Measurements from ENCODE around the gene TCEAL1. TPM values are rescaled to one million over a fixed set of nuclear protein-coding genes. Genes with fewer than 3 reads are reported as not detected.
"Not testable (repeated sequence)": the region's sequence is repeated elsewhere in the genome, so short reads cannot be mapped to it uniquely, and the experiment has no call there.

The TCEAL1 gene
- total and polyA plus RNA-seq, 8 donors, result 2.9 to 183 (median 43.5) TPM

DNA sequence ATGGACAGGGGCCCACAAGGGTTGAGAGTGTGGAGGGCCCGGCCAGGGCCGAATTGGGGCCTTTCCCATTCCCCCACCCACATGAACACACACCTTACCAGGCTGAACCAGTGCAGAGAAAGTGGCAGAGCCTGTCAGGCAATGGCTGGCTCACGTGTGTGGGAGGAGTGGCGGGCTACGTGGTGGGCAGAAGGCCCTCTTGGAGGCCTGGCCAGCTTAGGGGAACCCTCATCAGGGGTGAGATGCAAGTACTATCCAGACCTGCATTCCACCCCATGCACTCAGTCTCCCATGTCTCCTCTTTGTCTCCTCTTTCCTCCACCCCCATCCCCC lies 42.5 kb upstream of the TCEAL1 start:
- peak; percentile 29 to 57 for DNase-seq
- Histone ChIP-seq H3K9me3 (peaks cover 0 to 15% (median 6%) of the 10 kb centered on the region in 4 donors), H3K4me1 (peaks cover 0 to 16% (median 6%) of the 10 kb centered on the region in 4 donors), H3K27me3 (no peaks in the 10 kb centered on the region), H3K27ac (peak overlapping the region; percentile 81 to 87 (median 84)), H3K36me3 (no peaks in the 10 kb centered on the region), H3K4me3 (peak overlapping the region; percentile 55 to 75 (median 68))
- TF ChIP-seq EP300 (IDR thresholded peaks at IDR 0.05) (no peak), POLR2A (IDR thresholded peaks at IDR 0.05) (no peak), POLR2AphosphoS5 (IDR thresholded peaks at IDR 0.05) (no peak)
- TF ChIP-seq, protein P1, sequence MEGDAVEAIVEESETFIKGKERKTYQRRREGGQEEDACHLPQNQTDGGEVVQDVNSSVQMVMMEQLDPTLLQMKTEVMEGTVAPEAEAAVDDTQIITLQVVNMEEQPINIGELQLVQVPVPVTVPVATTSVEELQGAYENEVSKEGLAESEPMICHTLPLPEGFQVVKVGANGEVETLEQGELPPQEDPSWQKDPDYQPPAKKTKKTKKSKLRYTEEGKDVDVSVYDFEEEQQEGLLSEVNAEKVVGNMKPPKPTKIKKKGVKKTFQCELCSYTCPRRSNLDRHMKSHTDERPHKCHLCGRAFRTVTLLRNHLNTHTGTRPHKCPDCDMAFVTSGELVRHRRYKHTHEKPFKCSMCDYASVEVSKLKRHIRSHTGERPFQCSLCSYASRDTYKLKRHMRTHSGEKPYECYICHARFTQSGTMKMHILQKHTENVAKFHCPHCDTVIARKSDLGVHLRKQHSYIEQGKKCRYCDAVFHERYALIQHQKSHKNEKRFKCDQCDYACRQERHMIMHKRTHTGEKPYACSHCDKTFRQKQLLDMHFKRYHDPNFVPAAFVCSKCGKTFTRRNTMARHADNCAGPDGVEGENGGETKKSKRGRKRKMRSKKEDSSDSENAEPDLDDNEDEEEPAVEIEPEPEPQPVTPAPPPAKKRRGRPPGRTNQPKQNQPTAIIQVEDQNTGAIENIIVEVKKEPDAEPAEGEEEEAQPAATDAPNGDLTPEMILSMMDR (IDR thresholded peaks at IDR 0.05), result no peak
- intact Hi-C loops (cut with DNase I; ENCODE audit: low total_unique reads), result no loop called here
- WGBS, 5 donors, result 8 to 24% (median 15%) methylated on average over 3 to 5 of the region's 5 CpGs; no CpG with 5 or more reads in 1 of the 5 donors

DNA sequence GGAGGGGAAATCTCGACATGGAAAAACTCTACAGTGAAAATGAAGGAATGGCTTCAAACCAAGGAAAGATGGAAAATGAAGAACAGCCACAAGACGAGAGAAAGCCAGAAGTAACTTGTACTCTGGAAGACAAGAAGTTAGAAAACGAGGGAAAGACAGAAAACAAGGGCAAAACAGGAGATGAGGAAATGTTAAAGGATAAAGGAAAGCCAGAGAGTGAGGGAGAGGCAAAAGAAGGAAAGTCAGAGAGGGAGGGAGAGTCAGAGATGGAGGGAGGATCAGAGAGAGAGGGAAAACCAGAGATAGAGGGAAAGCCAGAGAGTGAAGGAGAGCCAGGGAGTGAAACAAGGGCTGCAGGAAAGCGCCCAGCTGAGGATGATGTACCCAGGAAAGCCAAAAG lies 42.1 kb upstream of the TCEAL1 start:
- Histone ChIP-seq H3K27ac (peak overlapping the region in 4 of 5 donors; percentile 83 to 87 (median 85)), H3K4me1 (peaks cover 0 to 16% (median 6%) of the 10 kb centered on the region in 4 donors), H3K36me3 (no peaks in the 10 kb centered on the region), H3K4me3 (peak overlapping the region; percentile 55 to 75 (median 68)), H3K27me3 (no peaks in the 10 kb centered on the region), H3K9me3 (peaks cover 0 to 15% (median 6%) of the 10 kb centered on the region in 4 donors)
- no peak for TF ChIP-seq POLR2A (IDR thresholded peaks at IDR 0.05)
- no peak for TF ChIP-seq EP300 (IDR thresholded peaks at IDR 0.05)
- no peak for TF ChIP-seq POLR2AphosphoS5 (IDR thresholded peaks at IDR 0.05)
- TF ChIP-seq, protein P1 (IDR thresholded peaks at IDR 0.05), result no peak
- DNase-seq, result no peak
- intact Hi-C loops (cut with DNase I; ENCODE audit: low total_unique reads), result no loop called here
- WGBS, 5 donors, result 42 to 61% (median 47%) methylated on average over 4 of the region's 4 CpGs

DNA sequence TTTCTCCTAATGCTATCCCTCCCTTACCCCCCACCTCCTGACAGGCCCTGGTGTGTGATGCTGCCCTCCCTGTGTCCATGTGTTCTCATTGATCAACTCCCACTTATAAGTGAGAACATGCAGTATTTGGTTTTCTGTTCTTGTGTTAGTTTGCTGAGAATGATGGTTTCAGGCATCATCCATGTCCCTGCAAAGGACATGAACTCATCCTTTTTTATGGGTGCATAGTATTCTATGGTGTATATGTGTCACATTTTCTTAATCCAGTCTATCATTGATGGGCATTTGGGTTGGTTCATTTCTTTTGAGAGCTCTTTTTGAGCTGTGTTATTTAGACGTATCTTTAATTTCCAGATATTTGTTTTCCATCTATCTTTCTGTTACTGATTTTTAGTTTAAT lies 36.5 kb upstream of the TCEAL1 start:
- H3K4me1 ChIP-seq; intact Hi-C loops (cut with DNase I; ENCODE audit: low total_unique reads); H3K27me3 ChIP-seq; H3K4me3 ChIP-seq; DNase-seq; H3K27ac ChIP-seq: not testable (repeated sequence)
- Histone ChIP-seq H3K36me3 (peaks cover 0 to 11% (median 0%) of the 10 kb centered on the region in 4 donors), H3K9me3 (peaks cover 0 to 15% (median 0%) of the 10 kb centered on the region in 4 donors)
- WGBS, 5 donors, result 90 to 100% (median 95%) methylated on average over 1 of the region's 1 CpG

DNA sequence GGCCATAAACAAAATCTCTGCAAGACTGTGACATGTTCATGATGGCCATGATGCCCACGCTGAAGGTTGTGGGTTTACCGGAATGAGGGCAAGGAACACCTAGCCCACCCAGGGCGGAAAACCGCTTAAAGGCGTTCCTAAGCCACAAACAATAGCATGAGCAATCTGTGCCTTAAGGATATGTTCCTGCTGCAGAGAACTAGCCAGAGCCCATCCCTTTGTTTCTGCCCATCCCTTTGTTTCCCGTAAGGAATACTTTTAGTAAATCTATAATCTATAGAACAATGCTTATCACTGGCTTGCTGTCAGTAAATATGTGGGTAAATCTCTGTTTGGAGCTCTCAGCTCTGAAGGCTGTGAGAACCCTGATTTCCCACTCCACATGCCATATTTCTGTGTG lies 33.6 kb upstream of the TCEAL1 start:
- peaks cover 0 to 15% (median 0%) of the 10 kb centered on the region in 4 donors for H3K9me3 ChIP-seq
- peaks cover 0 to 11% (median 0%) of the 10 kb centered on the region in 4 donors for H3K36me3 ChIP-seq
- H3K4me1 ChIP-seq; H3K4me3 ChIP-seq; H3K27ac ChIP-seq; H3K27me3 ChIP-seq; intact Hi-C loops (cut with DNase I; ENCODE audit: low total_unique reads); DNase-seq: not testable (repeated sequence)
- WGBS, 5 donors, result 84 to 99% (median 97%) methylated on average over 6 of the region's 6 CpGs

DNA sequence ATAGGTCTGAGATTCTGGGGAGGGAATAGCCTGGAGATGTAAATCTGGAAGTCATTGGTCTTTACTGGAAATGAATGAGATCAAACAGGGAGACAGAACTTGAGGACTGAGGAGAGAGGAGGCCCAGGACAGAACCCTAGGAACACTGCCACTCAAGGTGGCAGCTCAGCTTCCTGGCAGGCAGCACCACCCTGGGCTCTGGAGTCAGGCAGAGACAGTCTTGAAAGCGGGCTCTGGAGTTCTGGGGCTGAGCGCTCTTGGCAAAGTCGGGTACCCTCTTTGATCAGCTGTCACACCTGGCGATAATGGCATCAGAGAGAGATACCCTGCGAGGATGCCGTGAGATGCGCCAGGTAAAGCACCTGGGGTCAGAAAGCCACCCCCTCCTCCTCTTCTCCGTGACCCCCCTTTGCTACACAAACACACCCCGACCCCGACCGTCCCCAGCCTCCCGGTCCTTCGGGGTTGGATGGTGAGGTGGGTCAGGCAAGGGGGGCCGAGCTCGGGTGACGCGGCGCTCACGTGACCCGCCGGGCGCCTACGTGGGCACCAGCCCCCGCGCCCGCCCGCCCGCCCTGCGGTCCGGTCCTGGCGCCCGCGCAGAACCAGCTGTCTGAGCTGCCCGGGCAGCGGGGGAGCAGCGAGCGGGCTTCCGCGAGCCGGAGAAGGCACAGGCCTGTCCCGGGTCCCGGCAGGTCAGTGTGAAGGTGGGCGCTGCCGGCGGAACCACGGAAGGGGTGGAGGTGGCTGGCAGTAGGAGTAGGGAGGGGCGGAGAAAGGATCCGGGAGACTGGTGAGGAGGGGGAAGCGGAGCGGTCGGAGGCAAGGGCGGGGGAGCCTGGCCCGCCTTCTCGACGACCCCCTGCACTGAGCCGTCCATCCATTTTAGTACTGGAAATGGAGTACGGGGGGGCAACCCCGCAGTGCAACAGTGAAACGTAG lies 21.1 kb upstream of the TCEAL1 start, which contains the start of gene TCEAL3:
Gene TCEAL3 (plus strand): TSS at position 600 of the 942 bp plus-strand sequence. CDS start 1,102 bp downstream, outside the sequence.
- peak within 1 kb of the TSS; percentile 89 to 92 (median 91) for H3K27ac ChIP-seq
- DNase-seq, result peak; percentile 57 to 84
- no peaks in the 10 kb centered on the region for H3K36me3 ChIP-seq
- H3K4me3 ChIP-seq, result peak within 1 kb of the TSS; percentile 58 to 70 (median 60)
- peaks cover 0 to 6% (median 0%) of the 10 kb centered on the region in 4 donors for H3K4me1 ChIP-seq
- intact Hi-C loops (cut with DNase I; ENCODE audit: low total_unique reads), result no loop called here
- peak in 2 of 3 donors; percentile 47 to 59 for TF ChIP-seq POLR2AphosphoS5 (IDR thresholded peaks at IDR 0.05)
- TF ChIP-seq, protein P1 (IDR thresholded peaks at IDR 0.05), result no peak
- H3K9me3 ChIP-seq, result no peaks in the 10 kb centered on the region
- peaks cover 0 to 12% (median 0%) of the 10 kb centered on the region in 3 donors for H3K27me3 ChIP-seq
- WGBS, 5 donors, result 0 to 19% (median 8%) methylated on average over 11 to 59 of the region's 59 CpGs
